ENCODE data around the gene KRTAP5-3.

GRCh38 chr11:1567721-1568100 lies 40.6 kb downstream of the KRTAP5-3 start:
- no peak for TF ChIP-seq CTCF (IDR thresholded peaks at IDR 0.05; ENCODE audit: extremely low read depth in 1 of 2, insufficient read depth in 1 of 2, low read depth in 1 of 2, low read length in 2 of 2)
- no peak for TF ChIP-seq POLR2A (IDR thresholded peaks at IDR 0.05; ENCODE audit: low read depth, low read length)
- no peak for TF ChIP-seq POLR2AphosphoS5 (IDR thresholded peaks at IDR 0.05; ENCODE audit: insufficient read depth, low read depth, low read length)
